Activated CD4-positive, alpha-beta memory T cell treated with anti-CD3 and anti-CD28 coated beads, Interleukin-2, amount 10 ng/mL, durations not matched to agents 7 days and 5 days (primary cell): ENCODE data around the gene CDH4. TPM values are rescaled to one million over a fixed set of nuclear protein-coding genes. Genes with fewer than 3 reads are reported as not detected.

Source experiments
- CTCF ChIA-PET: fragments of 350-600 bp; sonication (Branson Sonifier 250); formaldehyde crosslinking; loops from one replicate; lab custom pipeline; 2021; ENCODE audit warnings: antibody characterized with exemption, inconsistent platforms; lab: Charles Lee
- POLR2A ChIA-PET: fragments of 350-600 bp; sonication (Branson Sonifier 250); formaldehyde crosslinking; loops from one replicate; lab custom pipeline; 2021; ENCODE audit warnings: antibody characterized with exemption; lab: Charles Lee
- DNase-seq: peaks from one replicate; pipeline ENCODE4 v3.0.0-alpha.2; 2020
- H3K27ac Mint-ChIP-seq: one replicate; pipeline ENCODE4 v1.8.0; 2021; ENCODE audit warnings: mild to moderate bottlenecking, mixed read lengths
- H3K27me3 Mint-ChIP-seq: one replicate; pipeline ENCODE4 v1.8.0; 2021; ENCODE audit warnings: mixed read lengths
- H3K36me3 Mint-ChIP-seq: one replicate; pipeline ENCODE4 v1.8.0; 2021; ENCODE audit warnings: low read depth, mixed read lengths
- H3K4me1 Mint-ChIP-seq: one replicate; pipeline ENCODE4 v1.8.0; 2021; ENCODE audit warnings: mixed read lengths
- H3K4me3 Mint-ChIP-seq: one replicate; pipeline ENCODE4 v1.8.0; 2021; ENCODE audit warnings: mild to moderate bottlenecking, mixed read lengths
- H3K9me3 Mint-ChIP-seq: one replicate; pipeline ENCODE4 v1.8.0; 2021; ENCODE audit warnings: mixed read lengths
- total RNA-seq, 2 experiments: library from RNA; stranded (reverse); gene quantifications; one replicate each; pipeline ENCODE4 v1.2.3, GENCODE V29; 2021

The CDH4 gene
- total RNA-seq, 2 experiments from 2014 or later, result 0.15 to 0.20 TPM

GRCh38 chr20:61587681-61588289, 335.7 kb downstream of the CDH4 start:
- POLR2A ChIA-PET, result no interaction called here
- no peaks in the 10 kb centered on the region for H3K36me3 Mint-ChIP-seq
- no peak for DNase-seq
- no peaks in the 10 kb centered on the region for H3K4me1 Mint-ChIP-seq
- no peaks in the 10 kb centered on the region for H3K27me3 Mint-ChIP-seq
- H3K9me3 Mint-ChIP-seq, result peaks cover 10% of the 10 kb centered on the region
- no peak overlapping the region for H3K4me3 Mint-ChIP-seq
- CTCF ChIA-PET, result no interaction called here
- no peak overlapping the region for H3K27ac Mint-ChIP-seq

- DNase-seq, result no peak
- Mint-ChIP-seq H3K4me3 (no peak overlapping the region), H3K4me1 (no peaks in the 10 kb centered on the region), H3K27ac (no peak overlapping the region), H3K27me3 (no peaks in the 10 kb centered on the region), H3K9me3 (peaks cover 15% of the 10 kb centered on the region), H3K36me3 (no peaks in the 10 kb centered on the region)
- CTCF ChIA-PET, result no interaction called here
- POLR2A ChIA-PET, result no interaction called here
Observed at GRCh38 chr20:61588411-61589385, 336.6 kb downstream of the CDH4 start.

GRCh38 chr20:61590236-61590635, 338.2 kb downstream of the CDH4 start:
- Mint-ChIP-seq H3K4me1 (no peaks in the 10 kb centered on the region), H3K9me3 (peaks cover 15% of the 10 kb centered on the region), H3K27ac (no peak overlapping the region), H3K4me3 (no peak overlapping the region), H3K36me3 (no peaks in the 10 kb centered on the region), H3K27me3 (no peaks in the 10 kb centered on the region)
- no peak for DNase-seq
- POLR2A ChIA-PET, result no interaction called here
- CTCF ChIA-PET, result no interaction called here

- H3K36me3 Mint-ChIP-seq, result no peaks in the 10 kb centered on the region
- H3K4me1 Mint-ChIP-seq, result no peaks in the 10 kb centered on the region
- no peak overlapping the region for H3K4me3 Mint-ChIP-seq
- POLR2A ChIA-PET, result no interaction called here
- H3K27ac Mint-ChIP-seq, result no peak overlapping the region
- H3K9me3 Mint-ChIP-seq, result peaks cover 19% of the 10 kb centered on the region
- no peaks in the 10 kb centered on the region for H3K27me3 Mint-ChIP-seq
- no peak for DNase-seq
- CTCF ChIA-PET, result no interaction called here
Observed at GRCh38 chr20:61593516-61593915, 341.5 kb downstream of the CDH4 start.

GRCh38 chr20:61594198-61594597, 342.1 kb downstream of the CDH4 start:
- CTCF ChIA-PET, result no interaction called here
- no peaks in the 10 kb centered on the region for H3K4me1 Mint-ChIP-seq
- no peak for DNase-seq
- no peaks in the 10 kb centered on the region for H3K27me3 Mint-ChIP-seq
- H3K27ac Mint-ChIP-seq, result no peak overlapping the region
- peaks cover 19% of the 10 kb centered on the region for H3K9me3 Mint-ChIP-seq
- no peak overlapping the region for H3K4me3 Mint-ChIP-seq
- POLR2A ChIA-PET, result no interaction called here
- H3K36me3 Mint-ChIP-seq, result no peaks in the 10 kb centered on the region

GRCh38 chr20:61595216-61595615, 343.2 kb downstream of the CDH4 start:
- no peaks in the 10 kb centered on the region for H3K36me3 Mint-ChIP-seq
- no peak overlapping the region for H3K27ac Mint-ChIP-seq
- DNase-seq, result no peak
- no peaks in the 10 kb centered on the region for H3K4me1 Mint-ChIP-seq
- no peak overlapping the region for H3K4me3 Mint-ChIP-seq
- H3K9me3 Mint-ChIP-seq, result peaks cover 19% of the 10 kb centered on the region
- no peaks in the 10 kb centered on the region for H3K27me3 Mint-ChIP-seq
- ChIA-PET POLR2A (no interaction called here), CTCF (no interaction called here)

GRCh38 chr20:61596687-61597330, 344.7 kb downstream of the CDH4 start:
- Mint-ChIP-seq H3K9me3 (peaks cover 14% of the 10 kb centered on the region), H3K36me3 (no peaks in the 10 kb centered on the region), H3K4me3 (no peak overlapping the region), H3K4me1 (no peaks in the 10 kb centered on the region), H3K27ac (no peak overlapping the region), H3K27me3 (no peaks in the 10 kb centered on the region)
- DNase-seq, result no peak
- ChIA-PET CTCF (no interaction called here), POLR2A (no interaction called here)

GRCh38 chr20:61597996-61598395, 345.9 kb downstream of the CDH4 start:
- no peak overlapping the region for H3K27ac Mint-ChIP-seq
- H3K4me1 Mint-ChIP-seq, result no peaks in the 10 kb centered on the region
- H3K4me3 Mint-ChIP-seq, result no peak overlapping the region
- ChIA-PET CTCF (no interaction called here), POLR2A (no interaction called here)
- no peak for DNase-seq
- no peaks in the 10 kb centered on the region for H3K36me3 Mint-ChIP-seq
- no peaks in the 10 kb centered on the region for H3K27me3 Mint-ChIP-seq
- peaks cover 9% of the 10 kb centered on the region for H3K9me3 Mint-ChIP-seq

- no peaks in the 10 kb centered on the region for H3K27me3 Mint-ChIP-seq
- no peaks in the 10 kb centered on the region for H3K36me3 Mint-ChIP-seq
- CTCF ChIA-PET, result no interaction called here
- H3K4me1 Mint-ChIP-seq, result no peaks in the 10 kb centered on the region
- DNase-seq, result no peak
- POLR2A ChIA-PET, result no interaction called here
- no peak overlapping the region for H3K27ac Mint-ChIP-seq
- H3K9me3 Mint-ChIP-seq, result peaks cover 8% of the 10 kb centered on the region
- H3K4me3 Mint-ChIP-seq, result no peak overlapping the region
Observed at GRCh38 chr20:61598586-61598985, 346.5 kb downstream of the CDH4 start.

GRCh38 chr20:61599061-61599531, 347.0 kb downstream of the CDH4 start:
- ChIA-PET POLR2A (no interaction called here), CTCF (no interaction called here)
- Mint-ChIP-seq H3K9me3 (peaks cover 8% of the 10 kb centered on the region), H3K4me3 (no peak overlapping the region), H3K27ac (no peak overlapping the region), H3K27me3 (no peaks in the 10 kb centered on the region), H3K36me3 (no peaks in the 10 kb centered on the region), H3K4me1 (no peaks in the 10 kb centered on the region)
- DNase-seq, result no peak

- DNase-seq, result no peak
- ChIA-PET CTCF (no interaction called here), POLR2A (no interaction called here)
- Mint-ChIP-seq H3K36me3 (no peaks in the 10 kb centered on the region), H3K9me3 (peaks cover 10% of the 10 kb centered on the region), H3K4me3 (no peak overlapping the region), H3K4me1 (no peaks in the 10 kb centered on the region), H3K27ac (no peak overlapping the region), H3K27me3 (no peaks in the 10 kb centered on the region)
Observed at GRCh38 chr20:61599541-61599992, 347.5 kb downstream of the CDH4 start.

- H3K27ac Mint-ChIP-seq, result no peak overlapping the region
- CTCF ChIA-PET, result no interaction called here
- no peaks in the 10 kb centered on the region for H3K36me3 Mint-ChIP-seq
- no peaks in the 10 kb centered on the region for H3K27me3 Mint-ChIP-seq
- H3K9me3 Mint-ChIP-seq, result peaks cover 10% of the 10 kb centered on the region
- DNase-seq, result no peak
- H3K4me3 Mint-ChIP-seq, result no peak overlapping the region
- no peaks in the 10 kb centered on the region for H3K4me1 Mint-ChIP-seq
- POLR2A ChIA-PET, result no interaction called here
Observed at GRCh38 chr20:61600016-61600415, 348.0 kb downstream of the CDH4 start.

GRCh38 chr20:61601361-61601760, 349.3 kb downstream of the CDH4 start:
- ChIA-PET POLR2A (no interaction called here), CTCF (no interaction called here)
- H3K36me3 Mint-ChIP-seq, result no peaks in the 10 kb centered on the region
- peaks cover 12% of the 10 kb centered on the region for H3K9me3 Mint-ChIP-seq
- no peaks in the 10 kb centered on the region for H3K4me1 Mint-ChIP-seq
- no peak overlapping the region for H3K27ac Mint-ChIP-seq
- H3K27me3 Mint-ChIP-seq, result no peaks in the 10 kb centered on the region
- no peak for DNase-seq
- no peak overlapping the region for H3K4me3 Mint-ChIP-seq
